ENCODE data around the gene MCMBP.

Gene MCMBP

DNA sequence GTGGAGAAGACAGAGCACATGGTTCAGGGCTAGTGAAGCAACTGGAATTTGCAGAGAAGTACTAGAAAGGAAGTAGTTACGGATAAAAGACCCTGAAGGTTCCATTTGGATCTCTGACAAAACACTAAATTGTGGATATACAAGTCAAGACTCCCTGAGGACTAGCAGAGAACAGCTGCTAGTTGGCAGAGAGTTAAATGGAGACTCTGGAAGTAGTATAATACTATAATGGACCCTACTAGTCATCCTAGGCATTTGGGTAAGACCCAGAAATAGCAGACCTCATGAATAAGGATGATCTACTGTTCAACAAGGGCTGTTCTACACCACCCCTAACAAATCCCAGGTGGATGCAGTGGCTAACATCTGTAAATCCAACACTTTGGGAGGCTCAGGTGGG lies 19.1 kb downstream of the MCMBP start:
- no peak overlapping the region for H3K4me3 ChIP-seq (ENCODE audit: low read depth, low read length)
- no peaks in the 10 kb centered on the region for H3K27me3 ChIP-seq (replicated peaks)
- peaks cover 9% of the 10 kb centered on the region for H3K36me3 ChIP-seq (replicated peaks)
- TF ChIP-seq CTCF (IDR thresholded peaks at IDR 0.05; ENCODE audit: low read depth, low read length, missing control alignments) = no peak
- H3K27ac ChIP-seq = no peak overlapping the region
- in situ Hi-C loops (cut with HindIII; ENCODE audit: low pct_ligation_motif_present, low sequenced_read_pairs) = no loop called here
- DNase-seq = no peak

DNA sequence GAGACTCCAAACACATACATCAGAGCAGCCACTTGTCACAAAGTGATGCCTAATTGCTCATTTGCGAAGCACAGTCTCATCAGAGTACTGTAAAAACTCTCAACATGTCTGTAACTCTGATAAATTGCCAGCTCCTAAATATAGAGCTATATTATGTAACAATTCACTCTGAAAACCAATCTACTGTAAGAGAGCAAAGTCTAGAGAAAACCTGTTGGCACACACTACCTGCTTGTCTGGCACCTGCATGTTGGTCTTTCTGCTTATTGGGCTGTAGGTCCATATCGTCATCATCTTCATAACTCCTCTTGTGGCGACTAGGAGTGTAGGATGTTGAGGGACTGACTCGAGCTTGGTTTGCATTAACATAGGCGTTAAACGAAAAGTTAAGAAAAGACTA lies 19.8 kb downstream of the MCMBP start:
- in situ Hi-C loops (cut with HindIII; ENCODE audit: low pct_ligation_motif_present, low sequenced_read_pairs) = no loop called here
- Histone ChIP-seq H3K4me3 (ENCODE audit: low read depth, low read length) (no peak overlapping the region), H3K27ac (no peak overlapping the region), H3K36me3 (replicated peaks) (peaks cover 13% of the 10 kb centered on the region), H3K27me3 (replicated peaks) (no peaks in the 10 kb centered on the region)
- no peak for TF ChIP-seq CTCF (IDR thresholded peaks at IDR 0.05; ENCODE audit: low read depth, low read length, missing control alignments)
- DNase-seq = no peak

- Histone ChIP-seq H3K27me3 (replicated peaks) (no peaks in the 10 kb centered on the region), H3K4me3 (ENCODE audit: low read depth, low read length) (no peak overlapping the region), H3K27ac (no peak overlapping the region), H3K36me3 (replicated peaks) (peaks cover 13% of the 10 kb centered on the region)
- in situ Hi-C loops (cut with HindIII; ENCODE audit: low pct_ligation_motif_present, low sequenced_read_pairs) = no loop called here
- TF ChIP-seq CTCF (IDR thresholded peaks at IDR 0.05; ENCODE audit: low read depth, low read length, missing control alignments) = no peak
- DNase-seq = no peak
Observed at GRCh38 chr10:119852277-119852676, 20.4 kb downstream of the MCMBP start.

DNA sequence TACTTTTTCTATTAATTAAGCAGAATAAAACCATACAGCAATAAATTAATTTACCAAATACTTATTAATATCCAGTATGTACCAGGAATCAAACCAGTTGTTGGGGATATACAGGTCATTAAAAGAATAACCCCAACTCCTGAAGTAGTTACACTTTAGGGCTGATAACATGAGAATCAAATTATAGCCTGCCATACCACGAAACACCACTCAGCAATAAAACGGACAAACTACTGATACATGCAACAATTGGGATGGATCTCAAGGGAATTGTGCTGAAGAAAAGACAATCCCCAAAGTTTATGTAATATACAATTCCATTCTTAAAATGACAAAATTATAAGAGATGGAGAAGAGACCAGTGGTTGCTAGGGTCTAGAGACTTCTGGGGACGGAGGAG lies 22.7 kb downstream of the MCMBP start:
- TF ChIP-seq CTCF (IDR thresholded peaks at IDR 0.05; ENCODE audit: low read depth, low read length, missing control alignments) = no peak
- peaks cover 21% of the 10 kb centered on the region for H3K36me3 ChIP-seq (replicated peaks)
- in situ Hi-C loops (cut with HindIII; ENCODE audit: low pct_ligation_motif_present, low sequenced_read_pairs) = no loop called here
- no peak overlapping the region for H3K4me3 ChIP-seq (ENCODE audit: low read depth, low read length)
- DNase-seq = no peak
- H3K27ac ChIP-seq = peak overlapping the region; percentile 61
- H3K27me3 ChIP-seq (replicated peaks) = no peaks in the 10 kb centered on the region

DNA sequence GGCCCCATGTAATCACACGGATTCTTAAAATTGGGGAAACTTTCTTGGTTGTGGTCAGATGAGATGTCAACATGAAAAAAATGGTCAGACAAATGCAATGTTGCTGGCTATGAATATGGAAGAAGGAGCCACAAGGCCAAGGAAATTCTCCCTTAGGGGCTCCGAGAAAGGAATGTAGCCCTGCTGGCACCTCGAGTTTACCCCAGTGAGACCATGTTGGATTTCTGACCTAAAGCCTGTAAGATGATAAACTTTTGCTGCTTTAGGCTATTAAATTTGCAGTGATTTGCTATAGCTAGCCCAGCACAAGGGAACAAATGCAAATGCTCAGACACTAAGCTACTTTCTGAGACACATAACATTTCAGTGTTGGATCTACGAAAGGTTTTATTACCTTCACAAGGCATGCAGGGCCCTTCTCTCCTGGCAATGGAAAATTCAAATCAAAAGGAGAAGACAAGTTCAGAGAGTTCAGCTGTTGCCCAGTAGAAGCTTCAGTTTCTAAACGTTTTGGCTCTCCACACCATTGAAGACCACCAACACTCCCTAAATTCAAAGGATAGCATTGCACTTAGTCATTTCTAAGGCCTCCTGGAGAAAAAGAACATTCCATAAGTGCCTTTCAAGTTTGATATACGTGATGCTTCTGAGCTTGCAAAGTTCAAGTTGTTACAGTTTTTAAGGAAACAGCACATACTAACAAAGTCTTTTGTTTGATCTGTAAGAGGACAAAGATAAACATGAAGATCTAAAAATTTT lies 23.4 kb downstream of the MCMBP start:
- Histone ChIP-seq H3K27me3 (replicated peaks) (no peaks in the 10 kb centered on the region), H3K27ac (peak overlapping the region; percentile 61), H3K4me3 (ENCODE audit: low read depth, low read length) (no peak overlapping the region), H3K36me3 (replicated peaks) (peaks cover 28% of the 10 kb centered on the region)
- TF ChIP-seq CTCF (IDR thresholded peaks at IDR 0.05; ENCODE audit: low read depth, low read length, missing control alignments) = no peak
- peak; percentile 41 for DNase-seq
- in situ Hi-C loops (cut with HindIII; ENCODE audit: low pct_ligation_motif_present, low sequenced_read_pairs) = no loop called here

GRCh38 chr10:119845656-119846055 lies 27.0 kb downstream of the MCMBP start:
- in situ Hi-C loops (cut with HindIII; ENCODE audit: low pct_ligation_motif_present, low sequenced_read_pairs) = no loop called here
- no peak overlapping the region for H3K27ac ChIP-seq
- H3K27me3 ChIP-seq (replicated peaks) = no peaks in the 10 kb centered on the region
- no peak overlapping the region for H3K4me3 ChIP-seq (ENCODE audit: low read depth, low read length)
- no peak for DNase-seq
- peaks cover 48% of the 10 kb centered on the region for H3K36me3 ChIP-seq (replicated peaks)
- TF ChIP-seq CTCF (IDR thresholded peaks at IDR 0.05; ENCODE audit: low read depth, low read length, missing control alignments) = no peak
